Measurements from ENCODE around the gene TMEM11. TPM values are rescaled to one million over a fixed set of nuclear protein-coding genes. Genes with fewer than 3 reads are reported as not detected.
"Not testable (repeated sequence)": the region's sequence is repeated elsewhere in the genome, so short reads cannot be mapped to it uniquely, and the experiment has no call there.

The TMEM11 gene
- total RNA-seq, 1 experiment from 2014 or later, result 33.5 TPM

DNA sequence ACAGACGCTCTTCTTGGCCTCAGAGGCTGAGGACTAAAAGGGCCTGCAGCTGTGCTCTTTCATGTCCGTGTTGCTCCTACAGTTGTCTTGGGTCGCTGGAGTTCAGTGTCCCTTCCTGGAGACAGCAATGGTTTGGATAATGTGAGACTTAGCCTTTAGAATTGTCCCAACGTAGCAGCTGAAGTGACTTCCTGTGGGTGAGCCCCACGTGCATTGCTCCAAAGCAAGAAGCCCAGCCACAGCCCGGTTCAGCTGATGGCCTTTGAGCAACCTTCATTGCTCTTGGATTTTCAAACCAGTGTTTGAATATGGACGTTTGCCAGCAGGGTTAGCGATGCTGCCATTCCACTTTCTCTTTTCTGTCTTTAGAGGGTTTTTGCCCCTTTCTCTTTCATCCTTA is 19.7 kb downstream of the TMEM11 start:
- Mint-ChIP-seq H3K27me3 (ENCODE audit: insufficient read depth, unreplicated experiment) (no peaks in the 10 kb centered on the region), H3K4me3 (ENCODE audit: unreplicated experiment) (no peak overlapping the region), H3K36me3 (ENCODE audit: insufficient read depth, unreplicated experiment) (peaks cover 45% of the 10 kb centered on the region), H3K4me1 (ENCODE audit: insufficient read depth, unreplicated experiment) (no peaks in the 10 kb centered on the region), H3K9me3 (ENCODE audit: unreplicated experiment) (no peaks in the 10 kb centered on the region), H3K27ac (ENCODE audit: low read depth, unreplicated experiment) (no peak overlapping the region)
- intact Hi-C loops (cut with micrococcal nuclease), result no loop called here
- CTCF ChIA-PET, result interaction anchor here (0.7 kb wide), 1 partner anchor 46 kb away, joined by 4 read pairs; no protein-coding TSS in a partner anchor
- BruUV-seq (replicated peaks), result no TSS peak
- DNase-seq (ENCODE audit: unreplicated experiment), result no peak
- POLR2A ChIA-PET, result interaction anchor here (1.3 to 1.5 kb wide), 2 partner anchors 8 to 19 kb away, joined by 3 to 5 read pairs; no protein-coding TSS in a partner anchor
- TF ChIP-seq, protein P1, sequence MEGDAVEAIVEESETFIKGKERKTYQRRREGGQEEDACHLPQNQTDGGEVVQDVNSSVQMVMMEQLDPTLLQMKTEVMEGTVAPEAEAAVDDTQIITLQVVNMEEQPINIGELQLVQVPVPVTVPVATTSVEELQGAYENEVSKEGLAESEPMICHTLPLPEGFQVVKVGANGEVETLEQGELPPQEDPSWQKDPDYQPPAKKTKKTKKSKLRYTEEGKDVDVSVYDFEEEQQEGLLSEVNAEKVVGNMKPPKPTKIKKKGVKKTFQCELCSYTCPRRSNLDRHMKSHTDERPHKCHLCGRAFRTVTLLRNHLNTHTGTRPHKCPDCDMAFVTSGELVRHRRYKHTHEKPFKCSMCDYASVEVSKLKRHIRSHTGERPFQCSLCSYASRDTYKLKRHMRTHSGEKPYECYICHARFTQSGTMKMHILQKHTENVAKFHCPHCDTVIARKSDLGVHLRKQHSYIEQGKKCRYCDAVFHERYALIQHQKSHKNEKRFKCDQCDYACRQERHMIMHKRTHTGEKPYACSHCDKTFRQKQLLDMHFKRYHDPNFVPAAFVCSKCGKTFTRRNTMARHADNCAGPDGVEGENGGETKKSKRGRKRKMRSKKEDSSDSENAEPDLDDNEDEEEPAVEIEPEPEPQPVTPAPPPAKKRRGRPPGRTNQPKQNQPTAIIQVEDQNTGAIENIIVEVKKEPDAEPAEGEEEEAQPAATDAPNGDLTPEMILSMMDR (IDR thresholded peaks at IDR 0.05; ENCODE audit: unreplicated experiment), result no peak

DNA sequence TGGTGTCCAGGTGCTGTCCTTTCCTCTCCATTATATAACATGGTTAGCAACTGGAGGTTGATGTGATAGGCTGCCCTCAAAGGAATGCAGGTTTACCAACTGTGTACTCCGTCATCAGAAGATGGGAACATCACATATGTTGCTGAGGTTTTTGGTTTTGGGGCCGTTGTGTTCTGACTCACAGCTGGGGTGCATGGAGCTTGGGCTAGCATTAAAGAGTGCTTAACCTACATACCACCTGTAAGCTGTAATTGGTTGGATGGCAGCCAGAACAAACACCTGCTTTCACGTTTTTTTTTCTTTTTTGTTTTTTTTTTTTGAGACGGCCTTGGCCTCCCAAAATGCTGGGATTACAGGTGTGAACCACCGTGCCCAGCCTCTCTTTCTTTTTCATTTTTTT is 20.9 kb downstream of the TMEM11 start:
- no TSS peak for BruUV-seq (replicated peaks)
- Mint-ChIP-seq H3K4me1 (ENCODE audit: insufficient read depth, unreplicated experiment) (no peaks in the 10 kb centered on the region), H3K9me3 (ENCODE audit: unreplicated experiment) (no peaks in the 10 kb centered on the region), H3K4me3 (ENCODE audit: unreplicated experiment) (no peak overlapping the region), H3K36me3 (ENCODE audit: insufficient read depth, unreplicated experiment) (peaks cover 36% of the 10 kb centered on the region), H3K27ac (ENCODE audit: low read depth, unreplicated experiment) (no peak overlapping the region), H3K27me3 (ENCODE audit: insufficient read depth, unreplicated experiment) (no peaks in the 10 kb centered on the region)
- ChIA-PET CTCF (interaction anchor here (0.7 to 0.9 kb wide), 2 partner anchors 12 to 35 kb away, joined by 3 to 6 read pairs; no protein-coding TSS in a partner anchor), POLR2A (no interaction called here)
- intact Hi-C loops (cut with micrococcal nuclease), result no loop called here
- DNase-seq (ENCODE audit: unreplicated experiment), result no peak
- TF ChIP-seq, protein P1 (IDR thresholded peaks at IDR 0.05; ENCODE audit: unreplicated experiment), result no peak

DNA sequence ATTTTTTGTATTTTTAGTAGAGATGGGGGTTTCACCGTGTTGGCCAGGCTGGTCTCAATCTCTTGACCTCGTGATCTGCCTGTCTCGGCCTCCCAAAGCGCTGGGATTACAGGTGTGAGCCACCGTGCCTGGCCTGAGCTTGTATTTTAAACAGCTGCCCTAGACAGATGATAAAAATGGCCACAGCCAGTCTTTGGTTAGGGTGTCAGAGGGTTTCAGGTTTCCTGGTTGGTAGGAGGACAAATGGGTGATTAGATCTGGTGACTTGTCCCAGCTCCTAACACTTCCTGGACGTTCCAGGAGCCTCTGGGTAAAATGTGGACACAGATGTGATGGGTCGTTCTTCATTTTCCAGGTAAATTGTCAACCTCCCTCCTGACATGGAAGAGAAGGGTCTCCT is 21.5 kb downstream of the TMEM11 start:
- POLR2A ChIA-PET; BruUV-seq (replicated peaks); H3K9me3 Mint-ChIP-seq (ENCODE audit: unreplicated experiment); H3K4me1 Mint-ChIP-seq (ENCODE audit: insufficient read depth, unreplicated experiment); intact Hi-C loops (cut with micrococcal nuclease); H3K27me3 Mint-ChIP-seq (ENCODE audit: insufficient read depth, unreplicated experiment); H3K27ac Mint-ChIP-seq (ENCODE audit: low read depth, unreplicated experiment); H3K4me3 Mint-ChIP-seq (ENCODE audit: unreplicated experiment); DNase-seq (ENCODE audit: unreplicated experiment): not testable (repeated sequence)
- CTCF ChIA-PET, result interaction anchor here (0.7 kb wide), 1 partner anchor 59 kb away, joined by 3 read pairs; no protein-coding TSS in a partner anchor
- peaks cover 30% of the 10 kb centered on the region for H3K36me3 Mint-ChIP-seq (ENCODE audit: insufficient read depth, unreplicated experiment)

DNA sequence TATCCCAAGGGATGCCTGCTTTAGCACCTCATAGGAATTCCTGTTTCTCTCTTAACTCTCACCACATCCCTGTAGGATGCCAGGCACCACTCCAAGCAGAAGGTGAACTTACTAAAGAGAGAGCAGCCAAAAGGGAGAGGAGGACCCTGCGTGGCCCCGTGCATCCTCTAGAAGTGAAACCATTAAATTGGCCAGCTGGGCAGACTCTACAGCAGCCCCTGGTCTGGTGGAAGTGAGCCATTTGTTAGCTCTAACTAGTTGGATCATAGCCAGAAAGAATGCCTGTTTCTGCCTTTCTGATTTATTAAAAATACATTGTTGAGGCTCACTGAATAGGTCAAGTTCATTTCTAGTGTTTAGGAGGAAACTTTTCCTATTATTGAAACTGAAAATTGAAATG is 22.3 kb downstream of the TMEM11 start:
- H3K4me3 Mint-ChIP-seq (ENCODE audit: unreplicated experiment), result no peak overlapping the region
- no peaks in the 10 kb centered on the region for H3K4me1 Mint-ChIP-seq (ENCODE audit: insufficient read depth, unreplicated experiment)
- H3K9me3 Mint-ChIP-seq (ENCODE audit: unreplicated experiment), result no peaks in the 10 kb centered on the region
- no TSS peak for BruUV-seq (replicated peaks)
- peaks cover 23% of the 10 kb centered on the region for H3K36me3 Mint-ChIP-seq (ENCODE audit: insufficient read depth, unreplicated experiment)
- H3K27ac Mint-ChIP-seq (ENCODE audit: low read depth, unreplicated experiment), result no peak overlapping the region
- H3K27me3 Mint-ChIP-seq (ENCODE audit: insufficient read depth, unreplicated experiment), result no peaks in the 10 kb centered on the region
- TF ChIP-seq, protein P1 (IDR thresholded peaks at IDR 0.05; ENCODE audit: unreplicated experiment), result no peak
- ChIA-PET CTCF (no interaction called here), POLR2A (interaction anchor here (1.9 kb wide), 1 partner anchor 22 kb away, joined by 4 read pairs; the partner anchor contains the start of gene TMEM11)
- DNase-seq (ENCODE audit: unreplicated experiment), result no peak
- intact Hi-C loops (cut with micrococcal nuclease), result no loop called here

Measured in MCF 10A (cell line).